Coronary artery (tissue), 2 donors: ENCODE results near the gene GANAB.
"Not testable (repeated sequence)": the region's sequence is repeated elsewhere in the genome, so short reads cannot be mapped to it uniquely, and the experiment has no call there.

Experiments used
- DNase-seq: peaks from one replicate; pipeline ENCODE4 v3.0.0-alpha.2; 2017; ENCODE audit warnings: low spot score
- H3K27ac ChIP-seq, 2 donors: fragments of 200-600 bp; sonication (generic); one replicate each; pipeline ENCODE4 v1.5.1; 2016 to 2019
- H3K4me3 ChIP-seq: fragments of 200-600 bp; sonication (generic); 2 replicates; pipeline ENCODE4 v1.5.1; 2016; ENCODE audit warnings: mild to moderate bottlenecking, moderate library complexity
- TF ChIP-seq, protein P1 (sequence below): fragments of 200-600 bp; sonication (generic); IDR thresholded peaks from one replicate; pipeline ENCODE4 v1.5.1; 2019; ENCODE audit warnings: antibody characterized with exemption

The GANAB gene

DNA sequence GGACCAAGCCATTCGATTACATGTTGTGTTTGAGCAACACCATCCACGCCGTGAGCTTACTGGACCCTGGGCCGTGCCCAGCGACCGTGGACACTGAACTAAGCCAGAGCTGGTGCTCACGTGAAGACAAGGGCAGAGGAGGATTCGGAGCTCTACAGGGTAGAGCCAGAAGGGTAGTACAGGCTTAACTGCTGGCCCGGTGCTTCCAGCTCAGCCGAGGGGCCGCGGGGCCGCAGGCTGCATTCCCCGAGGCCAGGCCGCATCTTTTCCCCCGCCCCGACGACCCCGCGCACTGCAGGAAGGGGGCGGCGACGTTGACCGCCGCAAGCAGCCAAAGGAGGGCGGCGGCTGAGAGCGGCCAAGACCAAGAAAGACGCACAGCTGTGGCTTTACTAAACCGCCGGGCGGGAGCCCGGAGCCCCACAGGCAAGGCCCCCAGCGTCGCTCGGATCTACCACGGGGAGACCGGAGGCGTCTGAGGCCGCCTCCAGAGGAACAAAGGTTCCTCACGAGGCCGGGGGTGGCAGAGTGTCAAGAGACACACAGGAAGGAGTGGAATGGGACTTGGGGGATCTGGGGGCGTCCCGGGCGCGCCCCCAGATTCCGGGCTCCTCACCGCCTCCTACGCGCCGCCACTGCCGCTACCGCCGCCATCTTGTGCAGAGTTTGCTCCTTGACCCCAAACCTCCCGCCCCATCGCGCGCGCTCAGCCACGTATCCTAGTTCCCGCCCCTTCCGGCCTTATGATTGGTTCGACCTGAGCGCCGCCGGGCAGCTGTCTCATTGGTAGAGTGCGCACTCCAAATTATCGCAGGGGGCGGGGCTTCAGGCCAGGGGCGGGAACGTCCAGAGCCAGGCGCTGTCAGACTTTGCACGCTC, at the start of gene GANAB:
TSS of gene GANAB (minus strand) at position 668 of the 879 bp plus-strand sequence. CDS start at position 654, 14 bp downstream.
- TF ChIP-seq, protein P1, sequence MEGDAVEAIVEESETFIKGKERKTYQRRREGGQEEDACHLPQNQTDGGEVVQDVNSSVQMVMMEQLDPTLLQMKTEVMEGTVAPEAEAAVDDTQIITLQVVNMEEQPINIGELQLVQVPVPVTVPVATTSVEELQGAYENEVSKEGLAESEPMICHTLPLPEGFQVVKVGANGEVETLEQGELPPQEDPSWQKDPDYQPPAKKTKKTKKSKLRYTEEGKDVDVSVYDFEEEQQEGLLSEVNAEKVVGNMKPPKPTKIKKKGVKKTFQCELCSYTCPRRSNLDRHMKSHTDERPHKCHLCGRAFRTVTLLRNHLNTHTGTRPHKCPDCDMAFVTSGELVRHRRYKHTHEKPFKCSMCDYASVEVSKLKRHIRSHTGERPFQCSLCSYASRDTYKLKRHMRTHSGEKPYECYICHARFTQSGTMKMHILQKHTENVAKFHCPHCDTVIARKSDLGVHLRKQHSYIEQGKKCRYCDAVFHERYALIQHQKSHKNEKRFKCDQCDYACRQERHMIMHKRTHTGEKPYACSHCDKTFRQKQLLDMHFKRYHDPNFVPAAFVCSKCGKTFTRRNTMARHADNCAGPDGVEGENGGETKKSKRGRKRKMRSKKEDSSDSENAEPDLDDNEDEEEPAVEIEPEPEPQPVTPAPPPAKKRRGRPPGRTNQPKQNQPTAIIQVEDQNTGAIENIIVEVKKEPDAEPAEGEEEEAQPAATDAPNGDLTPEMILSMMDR, result no peak
- peak within 1 kb of the TSS; percentile 80 to 90 for H3K27ac ChIP-seq

DNA sequence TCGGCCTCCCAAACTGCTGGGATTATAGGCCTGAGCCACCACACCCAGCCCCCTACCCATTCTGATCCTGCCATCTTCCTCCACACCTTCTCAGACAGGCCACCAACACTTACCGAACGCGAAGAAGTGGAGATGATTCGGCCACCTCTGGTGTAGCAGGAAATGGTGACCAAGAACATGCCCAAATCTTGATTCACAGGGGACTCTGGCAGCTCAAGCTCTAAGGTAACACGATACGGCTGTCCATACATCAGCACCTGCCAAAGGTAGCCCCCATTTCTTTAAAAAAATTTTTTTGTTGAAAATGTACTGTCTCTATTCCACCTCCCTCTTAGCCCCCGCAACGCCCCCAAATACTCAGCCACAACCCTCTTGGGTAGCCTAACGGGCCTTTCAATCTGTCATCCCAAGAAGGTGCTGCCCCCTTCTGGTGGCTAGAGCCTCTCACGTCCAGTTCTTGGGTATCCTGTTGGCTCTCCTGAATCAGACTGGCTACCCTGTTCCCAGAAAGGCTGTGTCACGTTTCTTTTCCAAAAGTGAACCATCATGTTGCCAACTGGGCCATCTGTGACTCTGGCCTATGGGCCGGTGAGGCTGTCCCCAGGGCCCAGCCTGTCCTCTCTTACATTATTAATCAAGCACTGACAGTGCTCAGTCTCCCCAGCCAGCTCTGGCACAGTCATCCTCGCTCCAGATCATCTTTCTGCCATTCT, 48.2 kb upstream of the GANAB start:
- H3K4me3 ChIP-seq, result no peak overlapping the region
- TF ChIP-seq, protein P1, result peak; percentile 74
- peak; percentile 82 for DNase-seq
- no peak overlapping the region for H3K27ac ChIP-seq

More for the DNA sequence above, at the start of gene GANAB:
- DNase-seq, result peak; percentile 99
- H3K4me3 ChIP-seq, result peak within 1 kb of the TSS; percentile 80

DNA sequence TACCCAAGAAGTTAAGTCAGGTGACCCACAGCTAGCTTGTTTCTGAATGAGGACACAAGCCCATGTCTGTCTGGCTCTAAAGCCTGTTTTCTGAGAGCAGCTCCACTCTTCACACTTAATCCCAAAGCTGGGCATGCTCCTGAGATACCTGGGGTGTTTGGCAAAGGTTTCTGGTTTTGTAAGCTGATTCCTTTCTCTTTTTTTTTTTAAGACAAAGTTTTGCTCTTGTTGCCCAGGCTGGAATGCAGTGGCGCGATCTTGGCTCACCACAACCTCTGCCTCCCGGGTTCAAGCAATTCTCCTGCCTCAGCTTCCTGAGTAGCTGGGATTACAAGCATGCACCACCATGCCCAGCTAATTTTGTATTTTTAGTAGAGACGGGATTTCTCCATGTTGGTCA, 47.2 kb upstream of the GANAB start:
- H3K4me3 ChIP-seq, DNase-seq, H3K27ac ChIP-seq: not testable (repeated sequence)

DNA sequence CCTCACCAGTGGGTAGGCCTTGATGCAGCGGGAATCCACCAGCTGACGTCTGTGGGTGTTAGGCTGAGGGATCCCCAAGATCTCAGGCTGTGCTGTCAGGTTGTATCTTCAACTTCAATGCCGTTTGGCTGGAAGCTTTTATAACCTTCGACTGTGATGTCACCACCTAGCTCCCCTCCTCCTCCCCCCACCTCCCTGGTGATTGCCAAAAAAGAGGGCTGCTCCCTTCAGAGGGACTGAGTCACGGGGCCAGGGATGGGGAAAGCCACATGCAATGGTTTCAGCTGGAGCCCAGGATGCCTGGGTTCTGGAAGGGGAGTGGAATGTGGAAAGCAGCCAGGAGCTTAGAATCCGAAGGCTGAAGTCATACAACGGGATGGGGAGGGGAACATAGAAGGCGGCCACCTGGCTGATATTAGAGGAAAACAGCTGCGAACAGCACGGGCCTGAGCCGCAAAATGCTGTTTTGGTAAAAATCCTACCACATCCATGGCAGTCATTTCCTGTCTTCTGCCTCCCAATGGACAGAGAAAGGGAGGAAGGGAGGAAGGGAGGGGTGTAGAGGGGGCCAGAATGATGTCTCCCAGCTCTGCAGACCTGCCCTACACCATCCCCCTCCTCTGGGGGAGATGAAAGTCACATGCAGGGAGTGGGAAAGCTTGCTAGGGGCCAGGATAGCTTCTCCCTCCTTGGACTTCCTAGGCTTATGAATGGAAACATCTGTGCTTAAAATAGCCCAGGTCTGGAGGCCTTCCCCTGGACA, 43.2 kb upstream of the GANAB start, which contains the start of gene LRRN4CL:
TSS of gene LRRN4CL (minus strand) at position 110 of the 763 bp plus-strand sequence. CDS start 1,022 bp downstream, outside the sequence.
- peak; percentile 83 for DNase-seq
- Histone ChIP-seq H3K27ac (peak within 1 kb of the TSS; percentile 42 to 74), H3K4me3 (peak within 1 kb of the TSS; percentile 45)
- TF ChIP-seq, protein P1, result no peak

DNA sequence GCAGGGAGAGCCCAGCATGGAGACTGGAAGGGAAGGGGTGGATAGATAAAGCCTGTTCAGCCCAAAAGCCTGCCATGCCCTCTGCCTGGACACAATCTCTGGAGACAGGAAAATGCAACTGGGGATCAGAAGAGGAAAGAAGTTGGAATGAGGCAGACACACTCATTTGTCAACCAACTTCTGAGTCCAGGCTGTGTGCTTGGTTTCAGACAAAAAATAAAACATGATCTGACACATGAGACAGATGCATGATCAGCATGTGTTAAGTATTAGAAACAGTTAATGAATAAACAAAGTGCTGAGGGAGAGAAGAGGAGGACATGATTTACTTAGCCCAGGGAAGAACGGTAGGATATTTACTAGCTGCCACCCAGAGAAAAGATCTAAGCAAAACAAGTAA, 42.1 kb upstream of the GANAB start:
- Histone ChIP-seq H3K4me3 (peak overlapping the region; percentile 39), H3K27ac (peak overlapping the region in 1 of 2 donors; percentile 23)
- no peak for DNase-seq
- TF ChIP-seq, protein P1, result no peak

DNA sequence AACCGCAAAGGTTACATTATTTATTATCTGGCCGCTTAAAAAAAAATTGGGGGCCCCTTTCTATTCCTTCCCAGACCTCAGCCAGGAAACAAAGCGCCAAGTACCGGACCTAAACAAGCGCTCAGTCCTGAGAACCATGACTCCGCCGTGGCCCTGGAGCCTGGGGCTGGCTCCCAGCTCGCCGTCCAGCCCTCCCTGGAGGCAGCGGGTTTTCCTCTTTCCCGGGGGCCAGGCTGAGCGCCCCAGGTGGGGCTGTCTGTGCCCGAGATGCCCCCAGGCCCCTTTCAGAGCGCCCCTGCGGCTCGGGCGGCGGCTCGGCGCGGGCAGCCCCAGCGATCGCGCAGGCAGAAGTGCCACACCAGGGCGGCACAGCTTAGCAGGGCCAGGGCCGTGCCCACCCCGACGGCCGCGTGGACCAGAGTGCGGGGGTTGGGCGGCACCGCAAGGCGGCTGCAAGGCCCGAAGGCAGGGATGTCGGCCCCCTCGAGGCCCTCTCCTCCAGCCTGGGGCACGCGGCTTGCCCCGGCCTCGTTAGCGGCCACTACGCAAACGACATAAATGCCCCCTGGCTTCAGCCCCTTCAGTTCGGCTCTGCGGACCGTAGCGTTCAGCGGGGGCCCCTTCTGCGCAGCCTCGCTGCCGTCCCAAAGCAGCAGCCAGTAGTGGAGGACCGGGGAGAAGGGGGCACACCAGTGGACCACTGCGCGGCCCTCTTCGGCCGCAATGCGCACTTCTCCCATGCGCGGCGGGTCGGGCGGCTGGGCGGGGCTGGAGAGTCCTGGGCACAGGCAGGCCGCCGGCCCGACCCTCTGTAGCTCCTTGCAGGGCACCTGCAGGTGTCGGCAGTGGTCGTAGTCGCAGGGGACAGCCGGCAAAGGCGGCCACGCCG, 41.3 kb upstream of the GANAB start:
- DNase-seq, result no peak
- Histone ChIP-seq H3K27ac (peak overlapping the region in 1 of 2 donors; percentile 23), H3K4me3 (peak overlapping the region; percentile 39)
- TF ChIP-seq, protein P1, result no peak
